PC-9 (cell line): Measurements from ENCODE around the gene BTN1A1. TPM values are rescaled to one million over a fixed set of nuclear protein-coding genes. Genes with fewer than 3 reads are reported as not detected.

Source experiments
- BruUV-seq: library from RNA; stranded (reverse); fragments of 400-500 nt; replicated peaks from 2 replicates; lab custom pipeline; 2021; lab: Mats Ljungman, UMichigan
- CTCF ChIA-PET: fragments of 300-600 bp; sonication (Branson Sonifier 250); formaldehyde crosslinking; loops from one replicate; lab custom pipeline; 2022; ENCODE audit warnings: antibody characterized with exemption; lab: Charles Lee
- POLR2A ChIA-PET: fragments of 300-600 bp; sonication (Branson Sonifier 250); formaldehyde crosslinking; loops from one replicate; lab custom pipeline; 2022; ENCODE audit warnings: antibody characterized with exemption; ENCODE audit not compliant: unreplicated experiment; lab: Charles Lee
- DNase-seq, 2 experiments: peaks; one replicate each; pipeline versions ENCODE4 v3.0.0 to v3.0.0-alpha.2; 2015 to 2022; ENCODE audit warnings: mixed read lengths in 1 of 2
- H2AFZ ChIP-seq: fragments of 200-600 bp; sonication (generic); 2 replicates; pipeline ENCODE4 v1.8.1; 2017; ENCODE audit warnings: antibody characterized with exemption
- H3F3A ChIP-seq: fragments of 200-600 bp; sonication (generic); 2 replicates; pipeline ENCODE4 v1.8.1; 2017; ENCODE audit warnings: antibody characterized with exemption, mild to moderate bottlenecking, low read depth; ENCODE audit not compliant: insufficient read depth
- H3K27ac ChIP-seq: fragments of 200-600 bp; sonication (generic); 2 replicates; pipeline ENCODE4 v1.6.1; 2016; ENCODE audit warnings: mixed run types
- H3K27me3 ChIP-seq: fragments of 200-600 bp; sonication (generic); 2 replicates; pipeline ENCODE4 v1.6.1; 2016; ENCODE audit warnings: low read depth, mixed run types; ENCODE audit not compliant: insufficient read depth
- H3K36me3 ChIP-seq: fragments of 200-600 bp; sonication (generic); 2 replicates; pipeline ENCODE4 v1.6.1; 2016; ENCODE audit warnings: low read depth, mixed run types
- H3K4me1 ChIP-seq: fragments of 200-600 bp; sonication (generic); replicated peaks from 2 replicates; pipeline ENCODE4 v1.6.1; 2016; ENCODE audit warnings: mixed run types; ENCODE audit not compliant: insufficient read depth
- H3K4me2 ChIP-seq: fragments of 200-600 bp; sonication (generic); 2 replicates; pipeline ENCODE4 v1.6.1; 2017; ENCODE audit warnings: mixed run types
- H3K4me3 ChIP-seq: fragments of 200-600 bp; sonication (generic); 2 replicates; pipeline ENCODE4 v1.6.1; 2016; ENCODE audit warnings: mixed run types
- H3K79me2 ChIP-seq: fragments of 200-600 bp; sonication (generic); 2 replicates; pipeline ENCODE4 v1.6.1; 2017; ENCODE audit warnings: low read depth, mixed run types
- H3K9me2 ChIP-seq: fragments of 200-600 bp; sonication (generic); 2 replicates; pipeline ENCODE4 v1.8.1; 2017; ENCODE audit warnings: mild to moderate bottlenecking; ENCODE audit not compliant: insufficient read depth
- H3K9me3 ChIP-seq: fragments of 200-600 bp; sonication (generic); 2 replicates; pipeline ENCODE4 v1.8.1; 2016; ENCODE audit warnings: low read depth; ENCODE audit not compliant: insufficient read depth
- H4K20me1 ChIP-seq: fragments of 200-600 bp; sonication (generic); 2 replicates; pipeline ENCODE4 v1.8.1; 2017; ENCODE audit not compliant: insufficient read depth
- EZH2 ChIP-seq: fragments of 200-600 bp; sonication (generic); IDR thresholded peaks from 2 replicates; pipeline ENCODE4 v1.8.0; 2017; ENCODE audit warnings: antibody characterized with exemption, low read depth
- intact Hi-C: fragments of 100-400 bp; cut with micrococcal nuclease; formaldehyde crosslinking; loops from one replicate; pipeline ENCODE4 v1.10.0; 2022; ENCODE audit not compliant: unreplicated experiment
- total RNA-seq: library from RNA; stranded (reverse); gene quantifications from 2 replicates; pipeline ENCODE4 v1.2.3, GENCODE V29; 2021
- TF ChIP-seq, protein P1 (sequence below): fragments of 200-600 bp; sonication (generic); conservative IDR thresholded peaks from 2 replicates; pipeline ENCODE4 v1.6.1; 2017; ENCODE audit warnings: mixed run types, antibody characterized with exemption, mild to moderate bottlenecking, moderate library complexity

The BTN1A1 gene
- total RNA-seq, 1 experiment from 2014 or later = not detected

DNA sequence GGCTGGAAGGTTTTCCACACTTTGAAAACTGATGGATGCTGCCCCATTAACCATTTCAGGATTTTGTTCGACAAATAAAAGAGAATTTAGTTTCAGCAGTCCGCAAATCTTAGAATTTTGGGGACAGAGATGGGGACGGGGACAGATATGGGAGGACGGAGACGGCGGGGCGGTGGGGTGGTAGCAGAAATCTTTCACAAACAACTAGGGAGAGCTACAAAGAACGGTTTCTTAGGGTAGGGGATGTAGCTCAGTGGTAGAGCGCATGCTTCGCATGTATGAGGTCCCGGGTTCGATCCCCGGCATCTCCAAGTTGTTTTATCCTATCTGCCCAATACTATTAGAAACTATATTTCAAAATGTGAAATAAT is 53.1 kb downstream of the BTN1A1 start:
- Histone ChIP-seq H3K9me3 (no peaks in the 10 kb centered on the region), H3F3A (peaks cover 55% of the 10 kb centered on the region), H3K36me3 (no peaks in the 10 kb centered on the region), H3K79me2 (no peaks in the 10 kb centered on the region), H3K27ac (peak overlapping the region; percentile 60), H3K4me3 (peak overlapping the region; percentile 69), H3K4me1 (peaks cover 31% of the 10 kb centered on the region), H3K9me2 (no peaks in the 10 kb centered on the region), H4K20me1 (no peaks in the 10 kb centered on the region), H3K4me2 (peak overlapping the region; percentile 84), H3K27me3 (no peaks in the 10 kb centered on the region), H2AFZ (peak overlapping the region; percentile 67; the same call in 1 of the 2 replicates)
- POLR2A ChIA-PET = interaction anchor here (0.6 to 1.1 kb wide), 4 partner anchors 8 to 429 kb away, joined by 4 to 6 read pairs (median 4); a partner anchor contains a TSS
- peak; percentile 51 to 71 for DNase-seq
- TF ChIP-seq, protein P1, sequence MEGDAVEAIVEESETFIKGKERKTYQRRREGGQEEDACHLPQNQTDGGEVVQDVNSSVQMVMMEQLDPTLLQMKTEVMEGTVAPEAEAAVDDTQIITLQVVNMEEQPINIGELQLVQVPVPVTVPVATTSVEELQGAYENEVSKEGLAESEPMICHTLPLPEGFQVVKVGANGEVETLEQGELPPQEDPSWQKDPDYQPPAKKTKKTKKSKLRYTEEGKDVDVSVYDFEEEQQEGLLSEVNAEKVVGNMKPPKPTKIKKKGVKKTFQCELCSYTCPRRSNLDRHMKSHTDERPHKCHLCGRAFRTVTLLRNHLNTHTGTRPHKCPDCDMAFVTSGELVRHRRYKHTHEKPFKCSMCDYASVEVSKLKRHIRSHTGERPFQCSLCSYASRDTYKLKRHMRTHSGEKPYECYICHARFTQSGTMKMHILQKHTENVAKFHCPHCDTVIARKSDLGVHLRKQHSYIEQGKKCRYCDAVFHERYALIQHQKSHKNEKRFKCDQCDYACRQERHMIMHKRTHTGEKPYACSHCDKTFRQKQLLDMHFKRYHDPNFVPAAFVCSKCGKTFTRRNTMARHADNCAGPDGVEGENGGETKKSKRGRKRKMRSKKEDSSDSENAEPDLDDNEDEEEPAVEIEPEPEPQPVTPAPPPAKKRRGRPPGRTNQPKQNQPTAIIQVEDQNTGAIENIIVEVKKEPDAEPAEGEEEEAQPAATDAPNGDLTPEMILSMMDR = no peak
- no peak for TF ChIP-seq EZH2
- CTCF ChIA-PET = interaction anchor here (0.6 to 1.3 kb wide), 3 partner anchors 16 to 211 kb away, joined by 3 to 8 read pairs (median 8); no protein-coding TSS in a partner anchor
- intact Hi-C loops = loop anchor here (1.0 to 5.0 kb wide), 3 partner anchors 16 to 241 kb away; no protein-coding TSS in a partner anchor
- no TSS peak for BruUV-seq

DNA sequence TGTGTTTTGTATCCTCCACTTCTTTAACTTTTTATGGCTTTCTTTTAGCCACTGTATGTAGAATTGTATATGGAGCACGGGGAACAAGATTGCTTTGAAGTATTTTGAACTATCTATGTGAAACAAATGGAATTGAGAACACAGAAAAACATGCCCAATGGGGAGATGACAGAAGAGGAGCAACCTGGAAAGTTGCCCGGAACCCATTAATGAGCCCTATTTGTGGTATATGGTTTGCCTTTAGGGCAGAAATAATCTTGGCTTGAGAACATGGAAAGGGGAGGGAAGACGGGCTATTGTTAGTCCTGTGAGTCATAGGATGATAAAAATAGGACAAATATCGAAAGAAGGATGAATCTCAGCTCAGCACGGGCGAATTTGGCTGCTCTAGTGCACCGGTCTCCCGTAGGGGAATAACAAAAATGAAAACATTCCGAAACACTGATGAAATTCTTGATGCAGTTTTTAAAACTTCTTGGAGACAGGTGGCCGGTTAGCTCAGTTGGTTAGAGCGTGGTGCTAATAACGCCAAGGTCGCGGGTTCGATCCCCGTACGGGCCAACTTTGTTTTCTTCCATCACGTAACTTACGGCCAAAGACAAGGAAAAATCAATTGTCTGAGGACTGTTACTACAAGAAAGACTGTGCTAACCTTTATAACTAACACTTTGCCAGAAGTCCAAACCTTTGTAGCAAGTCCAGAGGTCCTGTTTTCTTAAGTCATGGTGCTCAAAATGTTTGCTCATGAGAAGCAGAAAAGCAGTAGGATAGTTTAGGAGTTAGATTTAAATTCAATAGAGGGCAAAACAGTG is 53.7 kb downstream of the BTN1A1 start:
- DNase-seq = peak; percentile 85 to 87
- POLR2A ChIA-PET = interaction anchor here (0.6 to 0.9 kb wide), 4 partner anchors 16 to 1222 kb away, joined by 4 to 5 read pairs (median 5); no protein-coding TSS in a partner anchor
- TF ChIP-seq, protein P1 = no peak
- no peak for TF ChIP-seq EZH2
- no TSS peak for BruUV-seq
- intact Hi-C loops = loop anchor here (1.0 to 5.0 kb wide), 4 partner anchors 17 to 242 kb away; no protein-coding TSS in a partner anchor
- H4K20me1 ChIP-seq = no peaks in the 10 kb centered on the region
- H3K27me3 ChIP-seq = no peaks in the 10 kb centered on the region
- H2AFZ ChIP-seq = peak overlapping the region; percentile 77; the same call in 1 of the 2 replicates
- peak overlapping the region; percentile 60 for H3K27ac ChIP-seq
- H3K9me3 ChIP-seq = no peaks in the 10 kb centered on the region
- peak overlapping the region; percentile 84 for H3K4me2 ChIP-seq
- CTCF ChIA-PET = interaction anchor here (0.6 to 1.3 kb wide), 4 partner anchors 16 to 224 kb away, joined by 3 to 8 read pairs (median 6); no protein-coding TSS in a partner anchor
- H3K4me1 ChIP-seq = peaks cover 31% of the 10 kb centered on the region
- H3K9me2 ChIP-seq = no peaks in the 10 kb centered on the region
- H3K4me3 ChIP-seq = peak overlapping the region; percentile 69
- H3K79me2 ChIP-seq = no peaks in the 10 kb centered on the region
- H3F3A ChIP-seq = peaks cover 56% of the 10 kb centered on the region
- H3K36me3 ChIP-seq = no peaks in the 10 kb centered on the region

DNA sequence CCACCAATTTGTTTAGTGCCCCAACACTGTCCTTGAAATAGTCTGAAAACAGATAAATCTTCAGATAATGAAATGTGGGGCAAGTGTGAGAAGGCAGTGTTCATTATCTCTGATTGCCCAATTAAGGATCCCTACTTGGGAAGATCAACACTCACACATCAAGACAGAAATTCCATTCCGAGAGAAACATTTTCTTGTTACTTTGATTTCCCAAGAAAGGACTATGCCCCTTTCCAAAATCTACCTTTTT is 54.3 kb downstream of the BTN1A1 start:
- Histone ChIP-seq H2AFZ (peak overlapping the region; percentile 77), H3K9me2 (no peaks in the 10 kb centered on the region), H3K4me2 (peak overlapping the region; percentile 84), H3K9me3 (no peaks in the 10 kb centered on the region), H3K27ac (peak overlapping the region; percentile 60), H3K27me3 (no peaks in the 10 kb centered on the region), H3F3A (peaks cover 56% of the 10 kb centered on the region), H3K4me1 (peaks cover 31% of the 10 kb centered on the region), H3K4me3 (peak overlapping the region; percentile 69), H3K36me3 (no peaks in the 10 kb centered on the region), H4K20me1 (no peaks in the 10 kb centered on the region), H3K79me2 (no peaks in the 10 kb centered on the region)
- no peak for DNase-seq
- BruUV-seq = no TSS peak
- ChIA-PET POLR2A (interaction anchor here (0.6 to 0.9 kb wide), 3 partner anchors 114 to 1221 kb away, joined by 3 to 5 read pairs (median 5); no protein-coding TSS in a partner anchor), CTCF (interaction anchor here (0.6 kb wide), 1 partner anchor 224 kb away, joined by 3 read pairs; no protein-coding TSS in a partner anchor)
- intact Hi-C loops = loop anchor here (1.0 to 5.0 kb wide), 3 partner anchors 33 to 242 kb away; no protein-coding TSS in a partner anchor
- no peak for TF ChIP-seq EZH2
- TF ChIP-seq, protein P1 = no peak
